ENCODE results near the gene MBOAT1.

Gene MBOAT1, protein sequence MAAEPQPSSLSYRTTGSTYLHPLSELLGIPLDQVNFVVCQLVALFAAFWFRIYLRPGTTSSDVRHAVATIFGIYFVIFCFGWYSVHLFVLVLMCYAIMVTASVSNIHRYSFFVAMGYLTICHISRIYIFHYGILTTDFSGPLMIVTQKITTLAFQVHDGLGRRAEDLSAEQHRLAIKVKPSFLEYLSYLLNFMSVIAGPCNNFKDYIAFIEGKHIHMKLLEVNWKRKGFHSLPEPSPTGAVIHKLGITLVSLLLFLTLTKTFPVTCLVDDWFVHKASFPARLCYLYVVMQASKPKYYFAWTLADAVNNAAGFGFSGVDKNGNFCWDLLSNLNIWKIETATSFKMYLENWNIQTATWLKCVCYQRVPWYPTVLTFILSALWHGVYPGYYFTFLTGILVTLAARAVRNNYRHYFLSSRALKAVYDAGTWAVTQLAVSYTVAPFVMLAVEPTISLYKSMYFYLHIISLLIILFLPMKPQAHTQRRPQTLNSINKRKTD

DNA sequence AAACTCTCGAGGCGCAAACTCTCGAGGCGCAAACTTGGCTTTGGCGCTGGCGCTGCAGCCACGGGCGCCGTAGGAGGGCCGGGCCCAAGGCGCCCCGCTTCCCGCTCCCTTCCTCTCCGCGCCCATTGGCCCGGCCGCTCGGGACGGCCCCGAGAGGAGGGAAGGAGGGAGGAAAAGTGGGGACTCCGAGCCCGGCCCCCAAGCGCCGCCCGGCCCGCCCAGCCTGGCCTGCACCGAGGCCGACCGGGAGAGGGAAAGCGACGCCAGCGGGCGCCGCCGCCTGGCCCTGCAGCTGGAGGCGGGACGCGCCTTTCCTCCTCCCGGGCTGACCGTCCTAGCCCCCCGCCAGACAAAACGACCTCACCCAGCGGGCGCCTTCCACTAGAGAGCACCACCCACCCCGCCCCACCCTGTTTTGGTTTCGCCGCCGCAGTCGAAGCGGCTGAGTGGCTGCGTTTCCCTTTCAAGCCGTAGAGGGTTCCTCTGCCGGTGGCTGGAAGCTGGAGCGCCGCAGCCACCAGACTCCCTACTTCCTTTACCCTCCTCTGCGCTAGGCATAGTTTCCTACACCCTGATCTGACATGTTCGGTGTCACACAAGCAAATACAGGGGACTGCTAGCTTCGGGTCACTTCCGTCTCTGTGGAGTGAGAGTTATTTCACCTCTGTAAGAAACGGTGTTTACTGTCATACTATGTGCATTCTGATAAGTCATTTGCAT is at the start of gene MBOAT1:
TSS of gene MBOAT1 (minus strand) at position 78 of the 720 bp plus-strand sequence. CDS start 235 bp downstream, outside the sequence.
- TF ChIP-seq, protein P1, sequence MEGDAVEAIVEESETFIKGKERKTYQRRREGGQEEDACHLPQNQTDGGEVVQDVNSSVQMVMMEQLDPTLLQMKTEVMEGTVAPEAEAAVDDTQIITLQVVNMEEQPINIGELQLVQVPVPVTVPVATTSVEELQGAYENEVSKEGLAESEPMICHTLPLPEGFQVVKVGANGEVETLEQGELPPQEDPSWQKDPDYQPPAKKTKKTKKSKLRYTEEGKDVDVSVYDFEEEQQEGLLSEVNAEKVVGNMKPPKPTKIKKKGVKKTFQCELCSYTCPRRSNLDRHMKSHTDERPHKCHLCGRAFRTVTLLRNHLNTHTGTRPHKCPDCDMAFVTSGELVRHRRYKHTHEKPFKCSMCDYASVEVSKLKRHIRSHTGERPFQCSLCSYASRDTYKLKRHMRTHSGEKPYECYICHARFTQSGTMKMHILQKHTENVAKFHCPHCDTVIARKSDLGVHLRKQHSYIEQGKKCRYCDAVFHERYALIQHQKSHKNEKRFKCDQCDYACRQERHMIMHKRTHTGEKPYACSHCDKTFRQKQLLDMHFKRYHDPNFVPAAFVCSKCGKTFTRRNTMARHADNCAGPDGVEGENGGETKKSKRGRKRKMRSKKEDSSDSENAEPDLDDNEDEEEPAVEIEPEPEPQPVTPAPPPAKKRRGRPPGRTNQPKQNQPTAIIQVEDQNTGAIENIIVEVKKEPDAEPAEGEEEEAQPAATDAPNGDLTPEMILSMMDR (IDR thresholded peaks at IDR 0.05; ENCODE audit: control extremely low read depth, extremely low read depth, low read depth, missing control alignments) = peak; percentile 15
- DNase-seq (ENCODE audit: extremely low spot score) = peak; percentile 86
- CTCF ChIA-PET = interaction anchor here (0.9 to 1.7 kb wide), 6 partner anchors 10 to 88 kb away, joined by 3 to 4 read pairs (median 4); no protein-coding TSS in a partner anchor
- POLR2A ChIA-PET = interaction anchor here (0.5 to 0.7 kb wide), 2 partner anchors 321 kb away, joined by 3 read pairs; no protein-coding TSS in a partner anchor

DNA sequence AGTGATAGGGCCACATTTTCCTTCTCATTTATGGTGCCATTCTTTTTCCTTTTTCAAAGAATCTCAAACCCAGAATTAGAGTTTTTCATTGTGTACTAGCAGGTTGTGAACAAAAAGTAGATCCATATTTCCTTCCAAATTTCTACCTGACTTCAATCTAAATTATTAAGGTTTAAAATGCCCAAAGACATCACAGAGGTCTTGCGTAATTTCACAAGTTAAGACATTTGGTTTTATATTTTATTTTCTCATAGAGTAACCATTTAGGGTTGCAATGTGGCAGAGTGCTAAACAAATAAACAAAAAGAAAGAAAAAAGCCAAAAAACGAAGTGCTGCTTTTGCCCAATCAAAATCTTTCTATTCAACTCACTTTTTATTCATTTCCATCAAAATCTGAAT is 49.4 kb upstream of the MBOAT1 start:
- CTCF ChIA-PET = interaction anchor here (1.1 kb wide), 1 partner anchor 29 kb away, joined by 3 read pairs; no protein-coding TSS in a partner anchor

DNA sequence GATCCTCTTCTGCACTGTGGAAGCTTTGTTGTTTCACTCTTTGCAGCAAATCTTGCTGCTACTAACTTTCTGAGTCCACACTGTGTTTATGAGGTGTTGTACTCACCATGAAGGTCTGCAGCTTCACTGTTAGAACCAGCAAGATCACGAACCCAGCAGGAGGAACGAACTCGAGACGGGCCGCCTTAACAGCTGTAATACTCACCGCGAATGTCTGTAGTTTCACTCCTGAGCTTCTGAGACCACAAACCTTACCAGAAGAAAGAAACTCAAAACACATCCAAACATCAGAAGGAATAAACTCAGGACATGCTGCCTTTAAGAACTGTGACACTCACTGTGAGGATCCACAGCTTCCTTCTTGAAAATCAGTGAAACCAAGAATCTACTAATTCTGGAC is 48.1 kb upstream of the MBOAT1 start:
- DNase-seq (ENCODE audit: extremely low spot score) = no peak
- TF ChIP-seq, protein P1 (IDR thresholded peaks at IDR 0.05; ENCODE audit: control extremely low read depth, extremely low read depth, low read depth, missing control alignments) = no peak
- ChIA-PET CTCF (interaction anchor here (1.3 kb wide), 1 partner anchor 21 kb away, joined by 3 read pairs; no protein-coding TSS in a partner anchor), POLR2A (no interaction called here)

More for the DNA sequence above, 49.4 kb upstream of the MBOAT1 start:
- POLR2A ChIA-PET = no interaction called here
- TF ChIP-seq, protein P1 (IDR thresholded peaks at IDR 0.05; ENCODE audit: control extremely low read depth, extremely low read depth, low read depth, missing control alignments) = no peak
- DNase-seq (ENCODE audit: extremely low spot score) = no peak

DNA sequence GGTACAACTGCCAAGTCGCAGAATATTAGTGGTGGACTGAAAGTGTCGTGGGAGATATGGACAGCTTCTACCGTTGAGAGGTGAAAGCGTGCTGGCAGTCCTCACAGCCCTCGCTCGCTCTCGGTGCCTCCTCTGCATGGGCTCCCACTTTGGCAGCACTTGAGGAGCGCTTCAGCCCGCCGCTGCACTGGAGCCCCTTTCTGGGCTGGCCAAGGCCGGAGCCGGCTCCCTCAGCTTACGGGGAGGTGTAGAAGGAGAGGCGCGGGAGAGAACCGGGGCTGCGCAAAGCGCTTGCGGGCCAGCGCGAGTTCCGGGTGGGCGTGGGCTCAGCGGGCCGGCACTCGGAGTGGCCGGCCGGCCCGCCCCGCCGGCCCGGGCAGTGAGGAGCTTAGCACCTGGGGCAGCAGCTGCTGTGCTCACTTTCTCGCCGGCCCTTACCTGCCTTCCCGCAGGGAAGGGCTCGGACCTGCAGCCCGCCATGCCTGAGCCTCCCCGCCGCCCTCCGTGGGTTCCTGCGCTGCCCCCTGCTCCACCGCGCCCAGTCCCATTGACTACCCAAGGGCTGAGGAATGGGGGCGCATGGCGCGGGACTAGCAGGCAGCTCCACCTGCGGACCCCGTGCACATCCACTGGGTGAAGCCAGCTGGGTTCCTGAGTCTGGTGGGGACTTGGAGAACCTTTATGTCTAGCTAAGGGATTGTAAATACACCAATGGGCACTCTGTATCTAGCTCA is 47.2 kb upstream of the MBOAT1 start:
- POLR2A ChIA-PET = no interaction called here
- no peak for DNase-seq (ENCODE audit: extremely low spot score)
- TF ChIP-seq, protein P1 (IDR thresholded peaks at IDR 0.05; ENCODE audit: control extremely low read depth, extremely low read depth, low read depth, missing control alignments) = no peak
- CTCF ChIA-PET = interaction anchor here (1.3 to 1.7 kb wide), 2 partner anchors 22 to 133 kb away, joined by 3 to 4 read pairs; no protein-coding TSS in a partner anchor

DNA sequence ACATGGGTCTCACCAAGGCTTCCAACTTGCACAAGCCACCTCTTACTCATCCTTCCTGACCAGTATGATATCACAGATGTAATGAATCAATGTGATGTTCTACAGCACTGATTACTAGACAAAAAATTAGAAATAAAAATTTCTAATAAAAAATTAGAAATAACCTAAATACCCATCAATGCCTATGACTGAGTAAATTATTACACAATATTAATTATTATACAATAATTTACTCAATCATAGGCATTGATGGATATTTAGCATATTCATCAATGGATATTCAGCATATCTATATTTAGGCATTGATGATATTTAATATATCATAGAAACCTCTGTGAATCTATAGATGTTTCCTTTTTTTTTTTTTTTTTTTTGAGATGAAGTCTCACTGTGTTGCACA is 43.2 kb upstream of the MBOAT1 start:
- ChIA-PET CTCF (no interaction called here), POLR2A (no interaction called here)
- no peak for DNase-seq (ENCODE audit: extremely low spot score)
- TF ChIP-seq, protein P1 (IDR thresholded peaks at IDR 0.05; ENCODE audit: control extremely low read depth, extremely low read depth, low read depth, missing control alignments) = no peak

DNA sequence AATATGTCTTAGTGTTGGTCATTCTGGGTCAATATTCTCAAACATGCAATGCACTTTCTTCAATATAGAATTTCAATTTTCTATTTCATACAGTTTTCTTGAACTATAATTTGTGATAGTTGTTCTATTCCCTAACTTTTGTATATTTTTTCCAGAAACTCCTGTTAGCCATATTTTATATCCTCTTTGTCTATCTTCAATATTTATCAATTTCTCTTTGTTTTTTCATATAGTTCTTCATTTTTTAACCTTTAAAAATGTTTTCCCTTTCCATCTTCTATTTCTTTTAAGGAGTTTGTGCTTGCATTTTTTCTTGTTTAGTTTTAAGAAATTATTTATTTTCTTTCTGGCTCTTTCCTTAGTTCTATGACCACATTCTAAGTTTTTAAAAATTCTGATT is 42.0 kb upstream of the MBOAT1 start:
- DNase-seq (ENCODE audit: extremely low spot score) = no peak
- TF ChIP-seq, protein P1 (IDR thresholded peaks at IDR 0.05; ENCODE audit: control extremely low read depth, extremely low read depth, low read depth, missing control alignments) = no peak
- ChIA-PET POLR2A (no interaction called here), CTCF (no interaction called here)
